ENCODE data around the gene FAM83G. TPM values are rescaled to one million over a fixed set of nuclear protein-coding genes. Genes with fewer than 3 reads are reported as not detected.
A peak's percentile ranks its signal among the peaks of the same experiment; 100 is the strongest.

Gene FAM83G
- total RNA-seq, 2 donors from 2014 or later = 24.2 to 27.0 TPM

- no peaks in the 10 kb centered on the region for H3K9me3 ChIP-seq (ENCODE audit: control insufficient read depth, low read length)
- H3K9me3 Mint-ChIP-seq = no peaks in the 10 kb centered on the region
- H3K4me3 Mint-ChIP-seq = no peak overlapping the region
- peak; percentile 40 for DNase-seq
- H3K27me3 Mint-ChIP-seq (ENCODE audit: insufficient read depth) = no peaks in the 10 kb centered on the region
- H3K9ac ChIP-seq (ENCODE audit: extremely low read depth, low read length, poor library complexity, severe bottlenecking) = no peak overlapping the region
- no peak overlapping the region for H3K27ac ChIP-seq (ENCODE audit: low read depth, low read length)
- H3K36me3 ChIP-seq (ENCODE audit: control insufficient read depth, insufficient read depth, low read length) = no peaks in the 10 kb centered on the region
- H3K36me3 Mint-ChIP-seq (ENCODE audit: low read depth) = no peaks in the 10 kb centered on the region
- H3K27me3 ChIP-seq (ENCODE audit: control insufficient read depth, insufficient read depth, low read length, poor library complexity, severe bottlenecking) = no peaks in the 10 kb centered on the region
- peaks cover 7% of the 10 kb centered on the region for H3K4me1 Mint-ChIP-seq
- 95 to 98% methylated on average over 6 of the region's 6 CpGs for WGBS, 2 experiments (ENCODE audit: insufficient coverage in 1 of 2, insufficient read length in 1 of 2)
- no peak overlapping the region for H3K27ac Mint-ChIP-seq
- TF ChIP-seq CTCF (conservative IDR thresholded peaks at IDR 0.05) = no peak
- no peak overlapping the region for H3K4me3 ChIP-seq (ENCODE audit: low read length)
- H3K4me1 ChIP-seq (ENCODE audit: control insufficient read depth, insufficient read depth, low read length) = no peaks in the 10 kb centered on the region
Measured at GRCh38 chr17:18955009-18955408, 49.6 kb downstream of the FAM83G start.

DNA sequence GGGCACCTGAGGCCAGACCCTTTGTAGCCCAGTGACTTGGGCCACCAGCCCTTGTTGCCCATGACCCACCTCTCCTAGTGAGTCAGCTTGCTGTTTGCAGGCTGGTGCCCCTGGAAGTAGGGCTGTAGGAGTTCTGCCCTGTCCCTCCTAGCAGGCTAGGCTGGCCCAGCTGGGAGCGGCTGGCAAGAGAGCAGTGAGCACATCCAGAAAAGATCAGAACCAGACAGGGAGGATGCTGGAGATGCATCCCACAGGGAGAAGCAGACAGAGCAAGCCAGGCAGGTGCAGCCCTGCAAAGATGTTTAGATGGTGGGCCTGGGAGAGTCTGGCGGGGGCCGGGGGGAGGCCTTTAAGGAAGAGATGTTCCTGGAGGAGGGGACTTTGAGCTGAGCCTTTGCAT, 50.2 kb downstream of the FAM83G start:
- H3K4me3 ChIP-seq (ENCODE audit: low read length) = no peak overlapping the region
- no peak overlapping the region for H3K27ac Mint-ChIP-seq
- 86 to 92% methylated on average over 3 of the region's 3 CpGs for WGBS, 2 experiments (ENCODE audit: insufficient coverage in 1 of 2, insufficient read length in 1 of 2)

DNA sequence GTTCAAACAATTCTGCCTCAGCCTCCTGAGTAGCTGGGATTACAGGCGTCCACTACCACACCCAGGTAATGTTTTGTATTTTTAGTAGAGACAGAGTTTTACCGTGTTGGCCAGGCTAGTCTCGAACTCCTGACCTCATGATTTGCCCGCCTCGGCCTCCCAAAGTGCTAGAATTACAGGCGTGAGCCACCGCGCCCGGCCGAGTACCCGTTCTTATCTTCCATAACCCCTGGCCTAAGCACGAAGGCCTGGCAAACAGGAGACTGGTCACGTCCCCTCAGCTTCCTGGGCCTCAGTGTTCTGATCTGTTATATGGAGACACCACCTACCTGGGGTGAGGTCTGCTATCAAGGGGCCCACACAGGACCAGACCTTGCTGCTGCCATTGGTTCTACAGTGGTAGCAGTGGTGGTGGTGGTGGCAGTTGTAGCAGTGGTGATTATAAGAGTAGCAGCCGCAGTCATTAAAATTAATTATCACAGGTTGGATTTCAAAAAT, 51.3 kb downstream of the FAM83G start:
- H3K4me1 ChIP-seq (ENCODE audit: control insufficient read depth, insufficient read depth, low read length) = no peaks in the 10 kb centered on the region
- no peak for TF ChIP-seq CTCF (conservative IDR thresholded peaks at IDR 0.05)
- no peak overlapping the region for H3K9ac ChIP-seq (ENCODE audit: extremely low read depth, low read length, poor library complexity, severe bottlenecking)
- DNase-seq = no peak
- no peaks in the 10 kb centered on the region for H3K9me3 ChIP-seq (ENCODE audit: control insufficient read depth, low read length)
- peaks cover 7% of the 10 kb centered on the region for H3K4me1 Mint-ChIP-seq
- no peaks in the 10 kb centered on the region for H3K27me3 ChIP-seq (ENCODE audit: control insufficient read depth, insufficient read depth, low read length, poor library complexity, severe bottlenecking)
- no peaks in the 10 kb centered on the region for H3K36me3 ChIP-seq (ENCODE audit: control insufficient read depth, insufficient read depth, low read length)
- no peaks in the 10 kb centered on the region for H3K27me3 Mint-ChIP-seq (ENCODE audit: insufficient read depth)
- no peak overlapping the region for H3K4me3 Mint-ChIP-seq
- no peak overlapping the region for H3K27ac ChIP-seq (ENCODE audit: low read depth, low read length)
- H3K9me3 Mint-ChIP-seq = no peaks in the 10 kb centered on the region
- WGBS, 2 experiments (ENCODE audit: insufficient coverage in 1 of 2, insufficient read length in 1 of 2) = 85 to 93% methylated on average over 13 to 14 of the region's 14 CpGs
- no peak overlapping the region for H3K4me3 ChIP-seq (ENCODE audit: low read length)
- H3K27ac Mint-ChIP-seq = no peak overlapping the region
- H3K36me3 Mint-ChIP-seq (ENCODE audit: low read depth) = no peaks in the 10 kb centered on the region

More for the DNA sequence above, 50.2 kb downstream of the FAM83G start:
- H3K36me3 Mint-ChIP-seq (ENCODE audit: low read depth) = no peaks in the 10 kb centered on the region
- H3K36me3 ChIP-seq (ENCODE audit: control insufficient read depth, insufficient read depth, low read length) = no peaks in the 10 kb centered on the region
- H3K9ac ChIP-seq (ENCODE audit: extremely low read depth, low read length, poor library complexity, severe bottlenecking) = no peak overlapping the region
- H3K9me3 ChIP-seq (ENCODE audit: control insufficient read depth, low read length) = no peaks in the 10 kb centered on the region
- H3K27me3 ChIP-seq (ENCODE audit: control insufficient read depth, insufficient read depth, low read length, poor library complexity, severe bottlenecking) = no peaks in the 10 kb centered on the region
- H3K27me3 Mint-ChIP-seq (ENCODE audit: insufficient read depth) = no peaks in the 10 kb centered on the region
- no peak overlapping the region for H3K4me3 Mint-ChIP-seq
- no peak overlapping the region for H3K27ac ChIP-seq (ENCODE audit: low read depth, low read length)
- no peaks in the 10 kb centered on the region for H3K9me3 Mint-ChIP-seq
- no peak for TF ChIP-seq CTCF (conservative IDR thresholded peaks at IDR 0.05)
- no peaks in the 10 kb centered on the region for H3K4me1 ChIP-seq (ENCODE audit: control insufficient read depth, insufficient read depth, low read length)
- H3K4me1 Mint-ChIP-seq = peaks cover 7% of the 10 kb centered on the region
- DNase-seq = peak; percentile 49
